Erythroblast (primary cell): Measurements from ENCODE around the gene GRIK1.
"Not testable (repeated sequence)": the region's sequence is repeated elsewhere in the genome, so short reads cannot be mapped to it uniquely, and the experiment has no call there.

Experiments
- DNase-seq, 2 experiments: peaks; one replicate each; lab custom pipeline; 2025; lab: John Stamatoyannopoulos, UW
- GATA1 ChIP-seq: IDR thresholded peaks from 2 replicates; pipeline ENCODE4 v1.6.1; 2011; ENCODE audit warnings: low read depth, mild to moderate bottlenecking, control low read depth, low read length, moderate library complexity
- POLR2A ChIP-seq: IDR thresholded peaks from 2 replicates; pipeline ENCODE4 v1.6.1; 2011; ENCODE audit warnings: mild to moderate bottlenecking, low read length

GRIK1 gene

GRCh38 chr21:29939924-29940275 is at the start of gene GRIK1:
Gene GRIK1, minus strand, starts transcription at chr21:29939996.
- DNase-seq = peak in 1 of 2 experiments; percentile 11
- no peak for TF ChIP-seq GATA1

DNA sequence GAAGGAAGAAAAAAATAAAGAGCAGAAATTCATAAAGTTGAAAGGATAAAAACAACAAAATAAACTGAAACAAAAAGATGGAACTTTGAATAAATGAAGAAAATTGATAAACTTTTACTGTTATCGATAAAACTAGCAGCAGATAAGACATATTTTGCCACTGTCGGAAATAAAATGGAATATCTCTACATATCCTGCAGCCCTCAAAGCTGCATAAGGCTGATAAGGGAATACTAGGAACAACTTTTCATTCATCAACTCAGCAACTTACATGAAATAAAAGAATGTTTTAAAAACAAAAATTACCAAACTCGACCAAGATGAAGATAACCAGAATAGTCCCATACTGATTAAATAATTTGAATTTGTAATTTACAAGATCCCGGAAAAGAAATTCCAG is 48.0 kb upstream of the GRIK1 start:
- no peak for DNase-seq
- TF ChIP-seq GATA1 (no peak), POLR2A (no peak)

DNA sequence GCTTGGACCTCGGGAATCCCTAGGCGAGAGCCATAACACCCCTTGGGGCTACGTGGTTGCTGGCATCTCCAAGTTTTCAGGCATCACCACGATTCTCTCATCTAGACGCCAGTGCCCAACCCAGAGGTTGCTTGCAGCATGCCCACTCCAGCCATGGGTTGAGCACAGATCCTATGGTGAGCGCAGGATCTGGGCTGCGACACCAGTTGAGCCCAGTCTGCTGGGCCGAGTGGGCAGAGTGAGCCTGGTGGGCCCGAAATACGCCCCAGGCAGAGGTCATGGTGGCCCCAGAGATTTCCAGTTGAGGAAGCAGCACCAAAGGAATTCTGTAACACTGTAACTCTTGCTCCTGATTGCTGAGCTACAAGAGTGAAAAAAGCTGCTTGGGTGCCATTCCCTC is 46.1 kb upstream of the GRIK1 start:
- no peak for DNase-seq
- TF ChIP-seq GATA1 (no peak), POLR2A (no peak)

GRCh38 chr21:29979043-29979442 is 39.2 kb upstream of the GRIK1 start:
- TF ChIP-seq POLR2A = no peak
- TF ChIP-seq GATA1 = no peak
- DNase-seq = no peak

- no peak for DNase-seq
Measured at GRCh38 chr21:29975776-29976175, 36.0 kb upstream of the GRIK1 start.

GRCh38 chr21:29973258-29973657 is 33.5 kb upstream of the GRIK1 start:
- no peak for TF ChIP-seq POLR2A
- TF ChIP-seq GATA1 = no peak
- no peak for DNase-seq

More at GRCh38 chr21:29975776-29976175, 36.0 kb upstream of the GRIK1 start:
- TF ChIP-seq POLR2A (no peak), GATA1 (no peak)

GRCh38 chr21:29961291-29962027 is 21.7 kb upstream of the GRIK1 start:
- TF ChIP-seq GATA1 = no peak
- no peak for TF ChIP-seq POLR2A
- no peak for DNase-seq

- TF ChIP-seq GATA1 (no peak), POLR2A (no peak)
- DNase-seq = no peak
Measured at GRCh38 chr21:29958551-29958950, 18.8 kb upstream of the GRIK1 start.

GRCh38 chr21:29958035-29958434 is 18.2 kb upstream of the GRIK1 start:
- not testable (repeated sequence) for DNase-seq

DNA sequence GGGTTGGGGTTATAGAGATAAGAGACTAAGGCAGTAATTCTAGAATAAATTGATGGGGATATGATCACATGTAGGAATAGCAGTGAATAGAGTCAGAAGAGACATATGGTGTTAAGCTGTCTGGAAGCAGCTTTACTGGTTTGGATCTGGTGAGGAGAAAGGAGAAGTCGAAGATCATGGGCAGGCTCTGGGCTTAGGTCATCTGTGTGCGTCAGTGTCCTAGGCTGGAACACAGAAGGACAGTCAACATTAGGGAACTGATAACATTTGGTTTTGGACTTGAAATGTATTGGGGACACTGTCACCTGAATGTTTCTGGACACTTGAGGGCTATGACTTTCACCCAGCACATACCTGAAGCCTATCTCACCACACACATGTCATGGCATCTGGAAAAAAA is 13.9 kb upstream of the GRIK1 start:
- no peak for TF ChIP-seq GATA1
- DNase-seq = no peak

DNA sequence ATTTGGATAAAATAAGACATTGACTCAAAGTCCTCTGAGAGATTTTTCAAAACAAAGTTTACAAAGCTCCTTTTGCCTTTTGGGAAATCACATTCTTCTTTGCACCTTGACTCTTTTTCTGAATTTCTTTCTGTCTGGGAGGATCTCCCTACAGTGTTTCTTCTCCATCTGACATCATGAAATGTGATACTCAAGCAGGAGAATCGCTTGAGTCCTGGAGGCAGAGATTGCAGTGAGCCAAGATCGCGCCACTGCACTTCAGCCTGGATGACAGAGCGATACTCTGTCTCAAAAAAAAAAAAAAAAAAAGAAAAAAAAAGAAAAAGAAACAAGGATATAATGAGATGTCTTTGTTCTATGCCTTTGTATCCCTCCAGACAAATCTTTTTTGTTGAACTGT is 13.3 kb upstream of the GRIK1 start:
- TF ChIP-seq GATA1 (no peak), POLR2A (no peak)
- DNase-seq = no peak

DNA sequence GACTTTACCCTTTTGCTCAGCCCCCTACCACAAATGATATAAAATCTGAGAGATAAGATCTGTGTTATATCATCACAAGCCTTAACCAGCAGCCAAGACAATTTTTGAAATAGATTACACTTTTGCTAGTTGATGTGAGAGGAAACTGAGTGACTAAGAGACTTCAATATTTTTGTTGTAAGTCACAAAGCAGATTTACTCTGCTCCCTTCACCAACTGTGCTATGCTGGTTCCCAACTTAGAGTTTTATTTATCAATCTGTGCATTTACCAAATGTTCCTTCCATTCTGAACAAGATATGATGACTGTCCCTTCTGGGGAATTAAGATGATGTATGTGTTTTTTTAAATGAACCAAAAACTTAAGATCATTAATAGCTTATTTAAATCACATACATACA is 12.1 kb upstream of the GRIK1 start:
- DNase-seq = no peak
- no peak for TF ChIP-seq GATA1
- TF ChIP-seq POLR2A = no peak

DNA sequence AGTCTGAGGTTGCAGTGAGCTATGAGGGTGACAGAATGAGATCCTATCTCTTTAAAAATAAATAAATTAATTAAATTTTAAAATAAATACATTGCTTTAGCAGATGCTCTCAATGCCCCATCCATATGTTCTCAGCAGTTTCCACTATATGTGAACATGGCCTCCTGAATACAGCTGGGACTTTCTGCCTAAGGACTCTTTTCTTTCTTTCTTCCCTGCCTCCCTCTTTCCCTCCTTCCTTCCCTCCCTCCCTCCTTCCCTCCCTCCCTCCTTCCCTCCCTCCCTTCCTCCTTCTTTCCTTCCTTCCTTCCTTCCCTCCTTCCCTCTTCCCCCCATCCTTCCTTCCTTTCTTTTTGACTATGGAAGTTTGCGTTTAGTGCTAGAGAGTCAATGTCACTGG is 10.2 kb upstream of the GRIK1 start:
- no peak for DNase-seq
- TF ChIP-seq POLR2A (no peak), GATA1 (no peak)

- no peak for DNase-seq
Measured at GRCh38 chr21:29947119-29947518, 7.3 kb upstream of the GRIK1 start.

GRCh38 chr21:29943885-29944284 is 4.1 kb upstream of the GRIK1 start:
- TF ChIP-seq GATA1 (no peak), POLR2A (no peak)
- DNase-seq = no peak

More at GRCh38 chr21:29947119-29947518, 7.3 kb upstream of the GRIK1 start:
- TF ChIP-seq GATA1 = no peak
- TF ChIP-seq POLR2A = no peak
